GM20000 (cell line): Measurements from ENCODE around the gene DPYSL5.
"Not testable (repeated sequence)": the region's sequence is repeated elsewhere in the genome, so short reads cannot be mapped to it uniquely, and the experiment has no call there.

Experiments used
- DNase-seq: peaks from one replicate; pipeline ENCODE4 v3.0.0; 2012; ENCODE audit warnings: low spot score
- CTCF ChIP-seq: IDR thresholded peaks from 2 replicates; pipeline ENCODE4 v1.5.1; 2012; ENCODE audit warnings: mild to moderate bottlenecking, control low read depth; ENCODE audit errors: extremely low read depth, missing control alignments

DPYSL5 gene

DNA sequence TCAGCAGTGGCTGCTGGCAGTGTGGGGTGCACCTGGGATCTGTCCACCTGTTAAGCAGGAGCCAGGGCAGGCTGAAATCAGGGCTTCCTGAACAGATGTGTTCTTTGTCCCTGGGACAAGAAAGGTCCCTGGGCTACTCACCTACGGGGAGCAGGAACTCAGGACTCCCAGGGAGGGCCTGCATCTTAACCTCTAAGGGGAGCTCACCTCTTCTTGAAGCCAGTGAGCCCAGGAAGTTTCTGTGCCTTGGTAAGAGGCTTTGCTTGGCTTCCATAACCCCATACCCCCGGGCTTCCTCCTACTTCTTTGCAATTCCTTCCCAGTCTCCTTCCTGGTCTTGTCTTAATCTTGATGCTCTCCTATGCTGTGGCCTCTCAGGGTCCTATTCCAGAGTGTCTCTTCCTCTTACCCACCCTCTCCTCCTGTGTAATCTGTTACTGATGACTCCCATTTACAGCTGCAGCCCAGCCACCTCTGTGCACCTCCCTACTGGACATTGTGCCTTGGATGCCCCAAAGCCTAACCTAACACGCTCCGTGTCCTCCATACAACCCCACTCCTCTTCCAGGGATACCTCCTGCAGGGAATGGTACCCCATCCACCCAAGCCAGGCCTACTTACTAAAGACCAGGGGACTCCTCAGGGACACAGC is 66.9 kb downstream of the DPYSL5 start:
- no peak for TF ChIP-seq CTCF

GRCh38 chr2:26915316-26915715 is 67.4 kb downstream of the DPYSL5 start:
- DNase-seq: no peak
- no peak for TF ChIP-seq CTCF

More for the DNA sequence above, 66.9 kb downstream of the DPYSL5 start:
- DNase-seq: no peak

GRCh38 chr2:26916128-26916692 is 68.3 kb downstream of the DPYSL5 start:
- TF ChIP-seq CTCF: no peak
- no peak for DNase-seq

DNA sequence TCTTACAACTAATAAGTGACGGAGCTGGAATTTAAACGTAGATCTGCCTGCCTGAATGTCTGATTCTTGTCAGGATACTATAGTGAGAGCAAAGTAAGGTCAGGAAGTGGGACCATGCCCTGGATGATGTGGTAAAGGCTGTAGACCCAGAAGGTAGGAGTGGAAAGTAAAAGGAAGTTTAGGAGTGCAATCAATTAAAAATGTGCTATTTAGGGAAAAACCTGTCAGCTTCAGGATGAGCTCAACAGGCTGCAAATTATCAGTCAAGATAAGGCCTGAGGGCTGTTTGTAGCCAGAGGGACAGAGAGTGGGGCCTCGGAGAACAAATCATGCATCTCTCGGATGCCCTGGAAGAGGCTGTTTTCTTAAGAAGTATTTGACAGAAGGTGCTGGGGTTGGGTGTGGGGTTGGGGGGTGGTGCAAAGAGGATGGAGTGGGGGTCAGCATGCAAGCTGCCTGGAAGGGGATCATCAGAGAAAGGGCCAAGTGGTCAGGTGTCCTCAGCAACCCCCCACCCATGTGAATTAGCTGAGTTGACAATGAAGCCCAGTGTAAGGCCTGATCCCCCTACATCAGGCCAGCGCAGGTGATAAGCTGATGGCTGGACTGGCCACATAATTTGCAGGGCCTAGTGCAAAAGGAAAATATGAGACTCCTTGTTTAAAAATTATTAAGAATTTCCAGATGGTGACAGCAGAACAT is 69.4 kb downstream of the DPYSL5 start:
- no peak for DNase-seq
- no peak for TF ChIP-seq CTCF

- DNase-seq: no peak
- no peak for TF ChIP-seq CTCF
Measured at GRCh38 chr2:26921323-26921722, 73.4 kb downstream of the DPYSL5 start.

- peak; percentile 33 for TF ChIP-seq CTCF
- DNase-seq: peak; percentile 66
Measured at GRCh38 chr2:26922405-26923188, 74.7 kb downstream of the DPYSL5 start.

GRCh38 chr2:26923189-26923466 is 75.2 kb downstream of the DPYSL5 start:
- DNase-seq: not testable (repeated sequence)
